Endometrium (tissue), 2 donors: ENCODE results near the gene KRTAP12-1.

Experiments used
- FAIRE-seq: peaks from 2 replicates; lab custom pipeline; 2012; peaks lifted over from hg19 to GRCh38; lab: Jason Lieb, UNC
- donor health status: control.
- donor health status: control.

The KRTAP12-1 gene

GRCh38 chr21:44681861-44682579 is at the start of gene KRTAP12-1:
Gene KRTAP12-1 (minus strand): TSS chr21:44682163. CDS start chr21:44682123, 40 bp downstream.
- no peak for FAIRE-seq

GRCh38 chr21:44730951-44731579 is 49.1 kb upstream of the KRTAP12-1 start:
- no peak for FAIRE-seq

- FAIRE-seq: no peak
These were observed 48.0 kb upstream of the KRTAP12-1 start for GRCh38 chr21:44730028-44730395.

- FAIRE-seq: no peak
These were observed 47.5 kb upstream of the KRTAP12-1 start for GRCh38 chr21:44729336-44730027.

GRCh38 chr21:44728716-44729115 is 46.8 kb upstream of the KRTAP12-1 start:
- FAIRE-seq: no peak

- no peak for FAIRE-seq
These were observed 45.8 kb upstream of the KRTAP12-1 start for GRCh38 chr21:44727757-44728156.

GRCh38 chr21:44727321-44727720 is 45.4 kb upstream of the KRTAP12-1 start:
- FAIRE-seq: no peak

- FAIRE-seq: no peak
These were observed 44.9 kb upstream of the KRTAP12-1 start for GRCh38 chr21:44726826-44727225.

- FAIRE-seq: no peak
These were observed 43.0 kb upstream of the KRTAP12-1 start for GRCh38 chr21:44724926-44725325.

- no peak for FAIRE-seq
These were observed 42.2 kb upstream of the KRTAP12-1 start for GRCh38 chr21:44724196-44724595.

GRCh38 chr21:44723177-44724131 is 41.5 kb upstream of the KRTAP12-1 start:
- FAIRE-seq: no peak

GRCh38 chr21:44722731-44723130 is 40.8 kb upstream of the KRTAP12-1 start:
- FAIRE-seq: no peak

GRCh38 chr21:44720170-44720569 is 38.2 kb upstream of the KRTAP12-1 start:
- FAIRE-seq: no peak

- FAIRE-seq: no peak
These were observed 36.6 kb upstream of the KRTAP12-1 start for GRCh38 chr21:44718571-44718970.

- no peak for FAIRE-seq
These were observed 36.1 kb upstream of the KRTAP12-1 start for GRCh38 chr21:44718093-44718492.

GRCh38 chr21:44716984-44717383 is 35.0 kb upstream of the KRTAP12-1 start:
- FAIRE-seq: no peak

- no peak for FAIRE-seq
These were observed 32.9 kb upstream of the KRTAP12-1 start for GRCh38 chr21:44714905-44715304.

GRCh38 chr21:44713846-44714245 is 31.9 kb upstream of the KRTAP12-1 start:
- no peak for FAIRE-seq

GRCh38 chr21:44713130-44713529 is 31.2 kb upstream of the KRTAP12-1 start:
- no peak for FAIRE-seq

GRCh38 chr21:44712203-44713028 is 30.5 kb upstream of the KRTAP12-1 start:
- FAIRE-seq: no peak
